ENCODE results near the gene XPNPEP1.

DNA sequence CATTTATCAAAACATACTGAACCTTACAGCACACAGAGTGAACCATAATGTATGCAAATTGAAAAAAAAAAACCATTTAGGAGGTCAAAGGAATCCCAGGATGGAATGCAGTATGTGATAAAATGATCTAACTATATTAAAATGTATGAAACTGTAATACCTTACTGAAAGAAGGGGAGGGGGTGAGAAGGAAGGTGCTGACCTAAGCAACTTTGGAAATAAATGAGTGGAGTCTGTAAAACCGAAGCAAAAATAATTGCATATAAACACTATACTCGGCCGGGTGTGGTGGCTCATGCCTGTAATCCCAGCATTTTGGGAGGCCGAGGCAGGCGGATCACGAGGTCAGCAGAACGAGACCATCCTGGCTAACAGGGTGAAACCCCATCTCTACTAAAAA is 69.4 kb downstream of the XPNPEP1 start:
- TF ChIP-seq YY1 (IDR thresholded peaks at IDR 0.05; ENCODE audit: insufficient read depth, insufficient read length) (no peak), ZNF274 (IDR thresholded peaks at IDR 0.05; ENCODE audit: low read depth, low read length) (no peak)
